GM10266 (cell line): Measurements from ENCODE around the gene SIRT4.

ENCODE experiments used
- DNase-seq: peaks from one replicate; pipeline ENCODE4 v3.0.0; 2012; ENCODE audit errors: extremely low spot score
- TF ChIP-seq, protein P1 (sequence below): IDR thresholded peaks from 2 replicates; pipeline ENCODE4 v1.5.1; 2012; ENCODE audit warnings: mild to moderate bottlenecking, low read depth; ENCODE audit not compliant: control insufficient read depth, insufficient read depth; ENCODE audit errors: missing control alignments

Gene SIRT4

GRCh38 chr12:120361506-120362208, 59.5 kb downstream of the SIRT4 start:
- peak; percentile 81 for DNase-seq
- TF ChIP-seq, protein P1, sequence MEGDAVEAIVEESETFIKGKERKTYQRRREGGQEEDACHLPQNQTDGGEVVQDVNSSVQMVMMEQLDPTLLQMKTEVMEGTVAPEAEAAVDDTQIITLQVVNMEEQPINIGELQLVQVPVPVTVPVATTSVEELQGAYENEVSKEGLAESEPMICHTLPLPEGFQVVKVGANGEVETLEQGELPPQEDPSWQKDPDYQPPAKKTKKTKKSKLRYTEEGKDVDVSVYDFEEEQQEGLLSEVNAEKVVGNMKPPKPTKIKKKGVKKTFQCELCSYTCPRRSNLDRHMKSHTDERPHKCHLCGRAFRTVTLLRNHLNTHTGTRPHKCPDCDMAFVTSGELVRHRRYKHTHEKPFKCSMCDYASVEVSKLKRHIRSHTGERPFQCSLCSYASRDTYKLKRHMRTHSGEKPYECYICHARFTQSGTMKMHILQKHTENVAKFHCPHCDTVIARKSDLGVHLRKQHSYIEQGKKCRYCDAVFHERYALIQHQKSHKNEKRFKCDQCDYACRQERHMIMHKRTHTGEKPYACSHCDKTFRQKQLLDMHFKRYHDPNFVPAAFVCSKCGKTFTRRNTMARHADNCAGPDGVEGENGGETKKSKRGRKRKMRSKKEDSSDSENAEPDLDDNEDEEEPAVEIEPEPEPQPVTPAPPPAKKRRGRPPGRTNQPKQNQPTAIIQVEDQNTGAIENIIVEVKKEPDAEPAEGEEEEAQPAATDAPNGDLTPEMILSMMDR, result no peak
